Esophagus (tissue), 2 donors: ENCODE measurements around the gene CNTROB. TPM values are rescaled to one million over a fixed set of nuclear protein-coding genes. Genes with fewer than 3 reads are reported as not detected.

Experiments
- H3K27ac ChIP-seq, 2 donors: one replicate each; pipeline ENCODE4 v1.5.1; 2013; ENCODE audit warnings: low read depth in 2 of 2, mild to moderate bottlenecking in 2 of 2, inconsistent platforms in 1 of 2, low read length in 1 of 2, moderate library complexity in 1 of 2
- H3K27me3 ChIP-seq, 2 donors: one replicate each; pipeline ENCODE4 v1.6.1; 2013; ENCODE audit warnings: low read length in 2 of 2, control low read depth in 1 of 2, mild to moderate bottlenecking in 1 of 2; ENCODE audit not compliant: insufficient read depth in 2 of 2, control insufficient read depth in 1 of 2
- H3K36me3 ChIP-seq, 2 donors: one replicate each; pipeline ENCODE4 v1.6.1; 2013; ENCODE audit warnings: low read length in 1 of 2; ENCODE audit not compliant: control insufficient read depth in 2 of 2, insufficient read depth in 2 of 2
- H3K4me1 ChIP-seq, 2 donors: one replicate each; pipeline ENCODE4 v1.6.1; 2013; ENCODE audit warnings: low read length in 1 of 2; ENCODE audit not compliant: control insufficient read depth in 2 of 2, insufficient read depth in 2 of 2
- H3K4me3 ChIP-seq, 2 donors: one replicate each; pipeline ENCODE4 v1.5.1; 2013; ENCODE audit warnings: low read length in 2 of 2, mild to moderate bottlenecking in 2 of 2, low read depth in 1 of 2, moderate library complexity in 1 of 2
- H3K9me3 ChIP-seq, 2 donors: one replicate each; pipeline ENCODE4 v1.6.1; 2013; ENCODE audit warnings: mild to moderate bottlenecking in 2 of 2, low read depth in 1 of 2, low read length in 1 of 2, moderate library complexity in 1 of 2; ENCODE audit not compliant: control insufficient read depth in 2 of 2, insufficient read depth in 1 of 2
- WGBS, 2 donors: extraction: QIAGEN DNeasy Blood & Tissue Kit; methylation state at CpG; one replicate each; pipeline ENCODE4 v1.1.7; 2013; 5-methylcytosine and 5-hydroxymethylcytosine counted together
- polyA plus RNA-seq, 2 donors: library from polyadenylated mRNA; stranded (reverse); fragments of 200-250 nt; gene quantifications; one replicate each; pipeline ENCODE4 v1.2.3, GENCODE V29; 2013
- donor health status: healthy with polysubstance abuse.
- donor health status: Bipolar disorder and iron deficiency.

The CNTROB gene
- polyA plus RNA-seq, 2 donors: 18.0 to 29.5 TPM

GRCh38 chr17:7916808-7917207, 15.2 kb upstream of the CNTROB start:
- H3K27me3 ChIP-seq: no peaks in the 10 kb centered on the region
- WGBS, 2 donors: 50 to 64% methylated on average over 2 of the region's 2 CpGs
- no peak overlapping the region for H3K4me3 ChIP-seq
- peaks cover 0 to 12% of the 10 kb centered on the region in 2 donors for H3K4me1 ChIP-seq
- H3K27ac ChIP-seq: peak overlapping the region; percentile 91 to 96
- peaks cover 0 to under 1% of the 10 kb centered on the region in 2 donors for H3K36me3 ChIP-seq
- H3K9me3 ChIP-seq: no peaks in the 10 kb centered on the region

- no peaks in the 10 kb centered on the region for H3K9me3 ChIP-seq
- peak overlapping the region in 1 of 2 donors; percentile 78 for H3K27ac ChIP-seq
- peak overlapping the region; percentile 16 to 47 for H3K4me3 ChIP-seq
- H3K27me3 ChIP-seq: no peaks in the 10 kb centered on the region
- 32 to 37% methylated on average over 16 of the region's 16 CpGs for WGBS, 2 donors
- H3K4me1 ChIP-seq: peaks cover 3 to 5% of the 10 kb centered on the region in 2 donors
- H3K36me3 ChIP-seq: no peaks in the 10 kb centered on the region
Measured at GRCh38 chr17:7922269-7922844, 9.6 kb upstream of the CNTROB start.

GRCh38 chr17:7922845-7923628, 9.0 kb upstream of the CNTROB start:
- peaks cover 3 to 5% of the 10 kb centered on the region in 2 donors for H3K4me1 ChIP-seq
- H3K27me3 ChIP-seq: no peaks in the 10 kb centered on the region
- peak overlapping the region; percentile 42 to 47 for H3K4me3 ChIP-seq
- H3K9me3 ChIP-seq: no peaks in the 10 kb centered on the region
- 19 to 20% methylated on average over 41 to 45 of the region's 45 CpGs for WGBS, 2 donors
- peak overlapping the region in 1 of 2 donors; percentile 78 for H3K27ac ChIP-seq
- no peaks in the 10 kb centered on the region for H3K36me3 ChIP-seq

- Histone ChIP-seq H3K4me1 (peaks cover 2 to 5% of the 10 kb centered on the region in 2 donors), H3K27ac (no peak overlapping the region), H3K27me3 (no peaks in the 10 kb centered on the region), H3K4me3 (no peak overlapping the region), H3K9me3 (no peaks in the 10 kb centered on the region), H3K36me3 (no peaks in the 10 kb centered on the region)
- 76 to 86% methylated on average over 3 of the region's 3 CpGs for WGBS, 2 donors
Measured at GRCh38 chr17:7927596-7927995, 4.4 kb upstream of the CNTROB start.

GRCh38 chr17:7929158-7930023, 2.6 kb upstream of the CNTROB start, which contains the start of gene KCNAB3:
Gene KCNAB3, minus strand, starts transcription at chr17:7929856. Its CDS starts 421 bp downstream, at chr17:7929435.
- Histone ChIP-seq H3K27ac (no peak within 1 kb of the TSS), H3K4me1 (peaks cover 0 to 2% of the 10 kb centered on the region in 2 donors), H3K9me3 (no peaks in the 10 kb centered on the region), H3K36me3 (no peaks in the 10 kb centered on the region), H3K4me3 (no peak within 1 kb of the TSS), H3K27me3 (no peaks in the 10 kb centered on the region)
- 35 to 52% methylated on average over 57 to 67 of the region's 67 CpGs for WGBS, 2 donors

GRCh38 chr17:7930841-7931631, 970 bp upstream of the CNTROB start:
- Histone ChIP-seq H3K27me3 (no peaks in the 10 kb centered on the region), H3K27ac (peak overlapping the region; percentile 84 to 88), H3K4me1 (peaks cover 0 to 2% of the 10 kb centered on the region in 2 donors), H3K9me3 (no peaks in the 10 kb centered on the region), H3K4me3 (peak overlapping the region; percentile 72 to 80), H3K36me3 (peaks cover 0 to 3% of the 10 kb centered on the region in 2 donors)
- WGBS, 2 donors: 37% methylated on average over 20 of the region's 20 CpGs

GRCh38 chr17:7932483-7932891, 481 bp downstream of the CNTROB start:
- Histone ChIP-seq H3K27ac (peak overlapping the region; percentile 59 to 84), H3K27me3 (no peaks in the 10 kb centered on the region), H3K9me3 (no peaks in the 10 kb centered on the region), H3K4me1 (peaks cover 0 to 2% of the 10 kb centered on the region in 2 donors), H3K4me3 (peak overlapping the region; percentile 72 to 80), H3K36me3 (peaks cover 0 to 9% of the 10 kb centered on the region in 2 donors)
- 0% methylated on average over 17 of the region's 17 CpGs for WGBS, 2 donors

- WGBS, 2 donors: 5 to 7% methylated on average over 16 of the region's 16 CpGs
- H3K4me3 ChIP-seq: peak overlapping the region; percentile 72 to 80
- H3K36me3 ChIP-seq: peaks cover 0 to 9% of the 10 kb centered on the region in 2 donors
- no peaks in the 10 kb centered on the region for H3K9me3 ChIP-seq
- H3K27me3 ChIP-seq: no peaks in the 10 kb centered on the region
- peak overlapping the region in 1 of 2 donors; percentile 33 for H3K27ac ChIP-seq
- peaks cover 0 to 2% of the 10 kb centered on the region in 2 donors for H3K4me1 ChIP-seq
Measured at GRCh38 chr17:7932949-7933348, 943 bp downstream of the CNTROB start.

- Histone ChIP-seq H3K27me3 (no peaks in the 10 kb centered on the region), H3K27ac (no peak overlapping the region), H3K9me3 (no peaks in the 10 kb centered on the region), H3K4me1 (peaks cover 0 to 2% of the 10 kb centered on the region in 2 donors), H3K4me3 (no peak overlapping the region), H3K36me3 (peaks cover 0 to 21% of the 10 kb centered on the region in 2 donors)
Measured at GRCh38 chr17:7935859-7936258, 3.9 kb downstream of the CNTROB start.
